HG02588 (cell line): Measurements from ENCODE around the gene REEP6.
"Not testable (repeated sequence)": the region's sequence is repeated elsewhere in the genome, so short reads cannot be mapped to it uniquely, and the experiment has no call there.

Source experiments
- ATAC-seq: cut with Tn5 transposase; IDR thresholded peaks from one replicate; pipeline ENCODE4 v1.9.1; 2021; ENCODE audit warnings: mild to moderate bottlenecking, moderate library complexity; ENCODE audit not compliant: unreplicated experiment

The REEP6 gene

GRCh38 chr19:1471515-1472160 is 19.3 kb upstream of the REEP6 start:
- no peak for ATAC-seq

DNA sequence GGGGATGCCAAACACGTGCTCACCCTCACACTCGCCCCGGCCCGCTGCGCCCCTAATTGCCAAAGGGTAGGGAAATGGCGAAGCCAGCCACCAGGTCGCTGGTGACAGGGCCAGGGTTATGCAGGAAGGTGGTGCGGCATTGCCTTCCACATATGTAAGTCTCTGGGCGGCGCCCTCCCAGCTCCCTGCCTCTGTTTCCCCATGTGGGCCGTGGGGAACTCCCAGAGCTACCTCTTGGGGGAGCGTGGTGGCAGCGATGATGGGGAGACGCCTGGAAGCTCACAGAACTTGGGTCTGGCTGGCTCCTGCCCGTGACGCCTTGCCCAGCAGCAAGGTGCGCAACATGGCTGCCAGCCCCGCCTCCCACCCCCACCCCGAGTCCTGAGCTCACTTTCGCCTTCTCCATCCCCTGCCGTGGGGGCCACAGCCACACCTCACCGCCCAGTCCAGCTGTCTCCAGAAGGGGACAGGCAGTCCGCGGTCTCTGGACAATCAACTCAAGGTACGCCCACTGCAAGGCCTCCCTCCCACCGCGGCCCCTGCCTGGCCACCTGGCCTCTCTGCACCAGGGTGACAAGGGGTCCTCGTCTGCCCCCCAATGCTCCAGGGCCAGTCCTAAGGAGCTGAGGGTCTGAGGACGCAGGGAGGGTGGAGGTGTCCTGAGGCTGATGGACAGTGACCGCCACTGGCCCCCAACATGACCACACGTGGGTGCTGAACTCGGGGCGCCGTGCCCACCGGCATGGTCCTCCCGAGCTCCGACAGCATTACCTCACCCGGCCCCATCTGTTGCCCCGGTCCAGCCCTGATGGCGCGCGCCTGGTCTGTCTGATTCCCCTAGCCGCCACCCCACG is 18.5 kb upstream of the REEP6 start:
- no peak for ATAC-seq

- no peak for ATAC-seq
Measured at GRCh38 chr19:1473085-1473851, 17.7 kb upstream of the REEP6 start.

GRCh38 chr19:1474011-1474764 is 16.8 kb upstream of the REEP6 start:
- ATAC-seq: no peak

- ATAC-seq: no peak
Measured at GRCh38 chr19:1474765-1475351, 16.1 kb upstream of the REEP6 start.

GRCh38 chr19:1475751-1476437 is 15.1 kb upstream of the REEP6 start:
- ATAC-seq: no peak

DNA sequence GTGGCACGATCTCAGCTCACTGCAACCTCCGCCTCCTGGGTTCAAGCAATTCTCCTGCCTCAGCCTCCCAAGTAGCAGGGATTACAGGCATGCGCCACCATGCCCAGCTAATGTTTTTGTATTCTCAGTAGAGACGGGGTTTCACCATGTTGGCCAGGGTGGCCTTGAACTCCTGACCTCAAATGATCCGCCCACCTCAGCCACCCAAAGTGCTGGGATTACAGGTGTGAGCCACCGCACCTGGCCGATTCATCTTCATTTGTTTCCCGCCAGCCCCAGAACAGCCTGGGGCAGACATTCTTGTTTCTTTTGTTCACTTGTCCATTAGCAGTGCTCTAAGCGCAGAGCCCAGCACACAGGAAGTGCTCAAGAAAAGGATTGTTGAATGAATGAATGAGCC is 13.9 kb upstream of the REEP6 start:
- ATAC-seq: not testable (repeated sequence)

DNA sequence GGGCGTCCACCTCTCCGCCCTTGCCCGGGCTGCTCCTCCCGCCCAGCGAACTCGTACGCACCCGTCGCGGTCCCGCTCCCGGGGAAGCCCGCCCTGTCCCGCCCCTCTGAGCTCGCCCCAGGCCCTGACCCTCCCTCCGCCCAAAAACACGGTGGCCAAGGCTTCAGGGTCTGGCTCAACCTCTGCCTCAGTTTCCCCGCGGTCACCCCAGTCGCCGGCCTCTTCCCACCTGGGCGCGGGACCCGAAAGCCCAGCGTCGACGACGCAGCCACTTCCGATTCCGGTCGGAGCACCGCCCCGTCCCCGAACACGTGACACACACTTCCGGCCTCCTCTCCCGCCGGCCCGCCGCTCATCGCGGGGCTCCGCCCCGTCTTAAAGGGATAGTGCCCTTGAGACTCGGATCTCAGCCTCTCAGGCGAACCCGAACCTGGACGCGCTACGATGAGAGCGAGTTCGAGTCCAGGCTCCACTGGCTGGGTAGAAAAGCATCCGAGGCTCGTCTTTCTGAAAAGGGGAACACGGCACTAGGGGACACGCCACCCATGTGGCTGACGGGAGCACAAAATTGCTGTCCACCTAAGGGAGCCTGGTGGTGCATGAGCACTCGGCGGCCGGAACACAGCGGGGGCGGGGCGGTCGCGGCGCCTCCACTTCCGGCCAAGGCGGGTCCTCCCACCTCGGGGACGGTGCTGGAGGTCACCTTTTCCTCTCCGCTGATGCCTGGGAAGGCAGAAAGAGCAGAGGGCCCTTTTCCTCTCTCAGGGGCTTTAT is 11.9 kb upstream of the REEP6 start, which contains the start of gene C19orf25:
C19orf25 (minus strand) TSS at position 282 of the 774 bp plus-strand sequence. CDS start 312 bp downstream, outside the sequence.
- peak; percentile 81 for ATAC-seq

GRCh38 chr19:1481224-1481892 is 9.6 kb upstream of the REEP6 start:
- no peak for ATAC-seq

- ATAC-seq: no peak
Measured at GRCh38 chr19:1481893-1482360, 9.1 kb upstream of the REEP6 start.

GRCh38 chr19:1482361-1483130 is 8.4 kb upstream of the REEP6 start:
- ATAC-seq: no peak

GRCh38 chr19:1483131-1483978 is 7.6 kb upstream of the REEP6 start:
- no peak for ATAC-seq

DNA sequence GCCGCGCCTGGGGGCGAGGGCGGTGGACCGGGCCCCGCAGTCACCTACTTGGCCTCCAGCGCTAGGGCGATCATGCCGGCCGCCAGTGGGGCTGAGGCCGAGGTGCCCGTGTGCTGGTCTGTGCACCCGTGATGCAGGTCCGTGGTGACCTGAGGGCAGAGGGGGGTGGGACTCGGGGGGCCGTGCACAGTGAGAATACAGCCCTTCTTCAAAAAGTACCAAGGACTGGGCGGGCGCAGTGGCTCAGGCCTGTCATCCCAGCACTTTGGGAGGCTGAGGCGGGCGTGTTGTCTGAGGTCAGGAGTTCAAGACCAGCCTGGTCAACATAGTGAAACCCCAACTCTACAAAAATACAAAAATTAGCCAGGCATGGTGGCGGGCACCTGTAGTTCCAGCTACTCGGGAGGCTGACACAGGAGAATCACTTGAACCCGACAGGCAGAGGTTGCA is 7.0 kb upstream of the REEP6 start:
- no peak for ATAC-seq

DNA sequence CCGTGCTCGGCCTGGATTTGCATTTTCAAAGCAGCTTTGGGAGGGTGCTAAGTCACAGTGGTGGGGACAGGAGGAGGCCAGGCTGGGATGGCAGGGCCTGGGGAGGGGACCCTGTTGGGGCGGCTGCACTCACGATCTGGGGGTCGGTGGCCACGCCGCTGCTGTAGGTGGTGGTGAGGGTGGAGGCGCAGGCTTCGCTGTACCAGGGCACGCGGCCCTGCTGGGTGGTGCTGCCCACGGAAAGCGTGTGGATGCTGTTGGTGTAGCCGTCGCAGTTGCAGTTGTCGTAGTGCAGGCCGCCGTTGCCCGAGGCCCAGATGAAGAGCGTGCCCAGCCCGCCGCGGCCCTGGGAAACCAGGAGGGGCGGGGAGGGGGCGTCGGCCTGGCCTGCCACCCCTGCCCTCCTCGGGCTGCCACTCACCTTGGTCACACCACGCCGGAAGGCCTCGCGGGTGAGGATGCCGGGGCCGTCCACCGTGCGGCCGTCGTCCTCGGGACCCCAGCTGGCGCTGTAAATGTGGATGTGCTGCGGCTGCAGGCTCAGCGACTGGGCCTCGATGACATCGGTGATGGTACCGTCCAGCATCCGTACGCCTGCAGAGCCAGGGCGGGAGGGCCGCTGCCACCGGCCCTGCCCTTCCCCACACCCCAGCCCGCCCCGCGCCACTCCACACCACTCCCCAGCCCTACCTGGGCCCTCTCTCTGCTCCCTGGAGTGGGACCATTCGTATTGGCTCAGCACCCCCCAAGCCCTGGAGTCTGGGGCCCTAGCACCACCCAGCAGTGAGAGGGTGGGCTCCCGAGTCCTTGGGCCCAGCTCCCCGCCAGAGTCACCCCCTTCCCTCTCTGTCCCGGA is 4.0 kb upstream of the REEP6 start:
- ATAC-seq: no peak

- no peak for ATAC-seq
Measured at GRCh38 chr19:1487576-1488281, 3.3 kb upstream of the REEP6 start.
